Neural crest cell (in vitro differentiated cells): ENCODE measurements around the gene NPC1L1. TPM values are rescaled to one million over a fixed set of nuclear protein-coding genes. Genes with fewer than 3 reads are reported as not detected.
A peak's percentile ranks its signal among the peaks of the same experiment; 100 is the strongest.

Source experiments
- DNase-seq: peaks from one replicate; pipeline ENCODE4 v3.0.0; 2021; ENCODE audit warnings: low read depth, mixed read lengths, low spot score
- H3K27ac Mint-ChIP-seq: one replicate; pipeline ENCODE4 v1.8.0; 2021; ENCODE audit warnings: mild to moderate bottlenecking, mixed read lengths; ENCODE audit not compliant: unreplicated experiment
- H3K27me3 Mint-ChIP-seq: 2 replicates; pipeline ENCODE4 v1.8.0; 2021; ENCODE audit warnings: low read depth, mild to moderate bottlenecking, mixed read lengths
- H3K36me3 Mint-ChIP-seq: 2 replicates; pipeline ENCODE4 v1.8.0; 2021; ENCODE audit warnings: low read depth, mild to moderate bottlenecking, mixed read lengths
- H3K4me1 Mint-ChIP-seq: 2 replicates; pipeline ENCODE4 v1.8.0; 2021; ENCODE audit warnings: mixed read lengths
- H3K4me3 Mint-ChIP-seq: one replicate; pipeline ENCODE4 v1.8.0; 2021; ENCODE audit warnings: mild to moderate bottlenecking, mixed read lengths
- H3K9me3 Mint-ChIP-seq: 2 replicates; pipeline ENCODE4 v1.8.0; 2021; ENCODE audit warnings: mixed read lengths
- CTCF ChIP-seq: fragments of 200-600 bp; sonication (generic); conservative IDR thresholded peaks from 2 replicates; pipeline ENCODE4 v1.5.0; 2021; ENCODE audit warnings: antibody characterized with exemption, mild to moderate bottlenecking
- total RNA-seq: library from RNA; stranded (reverse); gene quantifications from 2 replicates; pipeline ENCODE4 v1.2.1, GENCODE V29; 2021

Gene NPC1L1
- total RNA-seq, 1 donor from 2014 or later, result 0.12 TPM

DNA sequence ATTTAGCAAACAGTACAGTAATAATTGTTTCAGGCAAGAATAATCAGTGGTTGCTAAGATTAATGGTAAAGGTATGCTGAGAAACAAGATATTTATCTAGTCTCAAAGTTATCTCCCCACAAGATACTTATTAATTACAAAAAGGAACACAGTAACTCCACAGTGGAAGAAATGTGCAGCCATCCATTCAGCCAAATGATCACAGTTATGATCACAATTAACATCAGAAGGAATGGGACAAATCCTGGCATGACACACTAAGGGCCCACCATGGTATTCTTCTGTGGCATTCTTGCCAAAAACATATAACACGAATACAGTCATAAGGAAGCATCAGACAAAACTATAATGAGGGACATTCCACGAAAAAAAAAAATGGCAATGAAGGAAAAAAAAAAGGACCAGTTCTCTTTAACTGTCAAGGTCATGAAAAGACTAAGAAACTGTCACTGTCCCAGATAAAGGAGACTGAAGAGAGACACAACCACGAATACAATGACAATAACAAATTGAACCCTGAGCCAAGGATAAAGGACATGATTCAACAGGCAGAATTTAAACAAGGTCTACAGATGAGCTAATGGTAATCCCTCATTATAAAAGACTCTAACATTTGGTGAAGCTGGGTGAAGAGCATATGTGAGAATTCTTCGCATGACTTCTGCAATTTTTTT lies 71.5 kb downstream of the NPC1L1 start:
- Mint-ChIP-seq H3K4me1 (peaks cover 16% of the 10 kb centered on the region), H3K27me3 (no peaks in the 10 kb centered on the region), H3K27ac (no peak overlapping the region), H3K9me3 (no peaks in the 10 kb centered on the region), H3K4me3 (no peak overlapping the region), H3K36me3 (no peaks in the 10 kb centered on the region)
- DNase-seq, result no peak
- no peak for TF ChIP-seq CTCF

DNA sequence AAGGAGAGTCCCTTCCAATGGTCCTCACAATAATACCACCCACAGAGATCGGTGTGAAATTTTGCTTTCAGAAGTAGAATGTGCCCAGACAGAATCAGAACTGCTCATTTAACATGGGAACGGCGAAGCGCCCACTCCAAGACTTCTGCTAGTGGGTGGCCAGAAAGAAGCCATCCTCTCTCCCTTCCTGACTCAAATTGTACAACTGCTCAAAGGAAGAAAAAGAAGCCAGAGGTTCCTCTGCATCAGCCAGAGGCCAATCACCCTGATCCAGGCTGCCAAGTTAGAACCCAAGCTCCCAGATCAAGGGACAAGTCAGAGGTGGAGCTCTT lies 73.9 kb downstream of the NPC1L1 start:
- TF ChIP-seq CTCF, result no peak

DNA sequence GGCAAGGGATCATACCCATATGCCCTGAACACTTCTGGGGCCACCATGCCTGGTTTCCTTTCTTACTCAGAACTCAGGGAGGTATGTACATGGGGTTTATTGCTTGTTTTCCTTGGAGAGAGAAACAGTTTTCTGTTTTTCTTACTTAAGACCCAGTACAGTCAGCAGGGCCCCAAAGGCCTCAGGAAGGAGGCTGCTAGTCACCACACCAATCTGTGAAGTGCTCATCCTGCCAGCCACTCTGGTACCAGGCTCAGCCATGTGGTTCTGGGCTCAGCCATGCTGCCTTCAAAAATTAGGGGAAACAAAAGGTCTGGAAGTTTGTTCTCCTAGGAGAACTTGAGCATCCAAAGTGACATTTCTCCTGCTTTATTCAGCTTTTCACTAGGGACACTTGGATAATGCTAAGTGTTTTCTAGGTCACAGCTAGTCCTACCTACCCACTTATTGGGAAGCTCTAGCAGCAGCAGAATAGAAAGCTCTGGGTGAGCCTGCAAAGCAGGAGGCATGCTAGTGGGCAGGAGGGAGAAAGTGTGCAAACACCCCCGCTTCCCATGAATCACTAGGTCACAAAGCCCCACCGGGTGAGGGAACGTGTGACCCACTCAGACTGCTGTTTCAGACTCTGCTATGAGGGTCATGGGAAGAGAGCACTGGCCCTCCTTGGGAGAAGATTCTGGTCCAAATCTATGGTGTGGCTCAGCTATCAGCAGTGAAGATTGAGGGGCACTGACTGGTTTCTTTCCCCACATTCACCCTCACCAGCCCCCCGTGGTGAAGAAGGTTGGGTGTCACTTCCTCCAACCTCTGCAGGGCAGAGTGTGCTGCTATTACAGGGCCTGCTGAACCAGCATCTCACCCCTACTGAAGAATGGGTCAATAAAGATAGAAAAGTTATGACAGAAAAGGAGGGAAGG lies 74.6 kb downstream of the NPC1L1 start:
- no peaks in the 10 kb centered on the region for H3K36me3 Mint-ChIP-seq
- H3K4me3 Mint-ChIP-seq, result no peak overlapping the region
- no peak for DNase-seq
- H3K9me3 Mint-ChIP-seq, result no peaks in the 10 kb centered on the region
- no peak for TF ChIP-seq CTCF
- H3K27me3 Mint-ChIP-seq, result no peaks in the 10 kb centered on the region
- H3K27ac Mint-ChIP-seq, result no peak overlapping the region
- H3K4me1 Mint-ChIP-seq, result peaks cover 24% of the 10 kb centered on the region

More for the DNA sequence above, 73.9 kb downstream of the NPC1L1 start:
- no peaks in the 10 kb centered on the region for H3K9me3 Mint-ChIP-seq
- H3K4me3 Mint-ChIP-seq, result no peak overlapping the region
- no peak for DNase-seq
- H3K36me3 Mint-ChIP-seq, result no peaks in the 10 kb centered on the region
- no peak overlapping the region for H3K27ac Mint-ChIP-seq
- no peaks in the 10 kb centered on the region for H3K27me3 Mint-ChIP-seq
- peaks cover 17% of the 10 kb centered on the region for H3K4me1 Mint-ChIP-seq

GRCh38 chr7:44465490-44465889 lies 75.6 kb downstream of the NPC1L1 start:
- Mint-ChIP-seq H3K9me3 (no peaks in the 10 kb centered on the region), H3K4me3 (no peak overlapping the region), H3K36me3 (no peaks in the 10 kb centered on the region), H3K4me1 (peaks cover 31% of the 10 kb centered on the region), H3K27ac (no peak overlapping the region), H3K27me3 (no peaks in the 10 kb centered on the region)
- DNase-seq, result no peak
- no peak for TF ChIP-seq CTCF

DNA sequence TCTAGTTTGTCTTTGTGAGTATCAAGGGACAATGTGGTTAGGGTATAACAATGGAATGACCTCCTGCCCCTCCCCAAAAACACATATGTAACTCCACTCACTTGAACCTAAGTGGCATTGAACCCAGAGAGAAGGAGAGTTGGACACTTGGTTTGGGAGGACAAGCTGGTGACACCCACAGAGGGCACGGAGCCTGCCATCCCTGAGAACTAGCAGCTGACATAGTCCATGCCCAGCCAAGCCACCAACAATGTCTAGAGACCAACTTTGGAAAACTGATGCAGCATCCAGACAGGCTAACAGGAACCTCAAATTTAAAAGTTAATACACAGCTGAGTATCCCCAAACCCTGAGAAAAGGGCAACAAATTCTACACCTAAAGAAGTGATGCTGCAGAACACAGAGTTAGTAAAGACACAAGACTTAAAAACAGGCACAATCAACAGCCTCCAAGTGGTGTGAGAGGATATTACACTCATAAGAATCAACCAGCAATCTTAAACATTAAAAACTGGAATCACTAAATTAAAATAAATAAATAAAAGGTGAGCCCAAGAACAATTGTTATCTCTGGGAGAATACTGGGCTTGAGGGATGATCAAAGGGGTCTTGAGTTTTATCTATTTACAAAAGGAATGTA lies 77.8 kb downstream of the NPC1L1 start:
- Mint-ChIP-seq H3K27me3 (no peaks in the 10 kb centered on the region), H3K9me3 (no peaks in the 10 kb centered on the region), H3K36me3 (peaks cover 2% of the 10 kb centered on the region), H3K27ac (no peak overlapping the region), H3K4me1 (peaks cover 20% of the 10 kb centered on the region), H3K4me3 (no peak overlapping the region)
- peak; percentile 56 for TF ChIP-seq CTCF
- DNase-seq, result no peak

Other genes starting within 250 kb of the NPC1L1 start
- gene CAMK2B, start 215.7 kb downstream of the NPC1L1 start, total RNA-seq, result 1.6 and 2.4 TPM in 2 replicates
- 85.5 and 93.2 TPM in 2 replicates for gene NUDCD3, start 50.7 kb downstream of the NPC1L1 start, total RNA-seq
- gene DDX56, start 32.6 kb upstream of the NPC1L1 start, total RNA-seq, result 104 and 111 TPM in 2 replicates
- gene TMED4, start 40.9 kb upstream of the NPC1L1 start, total RNA-seq, result 87.2 and 88.9 TPM in 2 replicates
- gene OGDH, start 65.3 kb upstream of the NPC1L1 start, total RNA-seq, result 102 and 116 TPM in 2 replicates
- gene ZMIZ2, start 207.5 kb upstream of the NPC1L1 start, total RNA-seq, result 93.9 and 99.5 TPM in 2 replicates